ENCODE measurements around the gene LILRB4. TPM values are rescaled to one million over a fixed set of nuclear protein-coding genes. Genes with fewer than 3 reads are reported as not detected.
"Not testable (repeated sequence)": the region's sequence is repeated elsewhere in the genome, so short reads cannot be mapped to it uniquely, and the experiment has no call there.

LILRB4 gene
- total RNA-seq, 1 experiment from 2014 or later, result not detected

- H3K27me3 ChIP-seq, result peaks cover 67% of the 10 kb centered on the region
- not testable (repeated sequence) for DNase-seq, H3K9me3 ChIP-seq, H3K4me3 ChIP-seq, H3K36me3 ChIP-seq
These were observed 19.8 kb upstream of the LILRB4 start for GRCh38 chr19:54642953-54643352.

DNA sequence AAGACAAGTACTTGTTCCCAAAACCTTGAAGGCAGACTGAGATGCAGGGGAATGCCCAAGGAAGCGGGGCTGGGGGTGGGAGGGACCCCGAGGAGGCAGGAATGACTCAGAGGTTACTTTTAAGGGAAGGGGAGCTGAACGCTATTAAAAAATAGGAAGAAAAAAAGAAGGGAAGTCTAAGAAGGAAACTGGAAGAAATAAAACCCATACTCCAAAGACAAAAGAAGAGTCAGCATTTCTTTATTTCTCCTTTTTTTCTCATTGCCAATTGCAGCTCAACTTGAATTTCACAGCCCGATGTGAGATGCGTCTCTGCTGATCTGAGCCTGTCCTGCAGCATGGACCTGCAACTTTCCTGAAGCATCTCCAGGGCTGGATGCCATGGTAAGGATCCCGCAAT is 19.2 kb upstream of the LILRB4 start:
- H3K4me3 ChIP-seq, DNase-seq, H3K36me3 ChIP-seq, H3K9me3 ChIP-seq: not testable (repeated sequence)
- H3K27me3 ChIP-seq, result peaks cover 73% of the 10 kb centered on the region

GRCh38 chr19:54644056-54644455 is 18.7 kb upstream of the LILRB4 start:
- Histone ChIP-seq H3K9me3 (no peaks in the 10 kb centered on the region), H3K27me3 (peaks cover 77% of the 10 kb centered on the region), H3K36me3 (no peaks in the 10 kb centered on the region), H3K4me3 (no peak overlapping the region)
- DNase-seq, result no peak

GRCh38 chr19:54646331-54646841 is 16.4 kb upstream of the LILRB4 start:
- no peaks in the 10 kb centered on the region for H3K36me3 ChIP-seq
- H3K27me3 ChIP-seq, result peaks cover 58% of the 10 kb centered on the region

DNA sequence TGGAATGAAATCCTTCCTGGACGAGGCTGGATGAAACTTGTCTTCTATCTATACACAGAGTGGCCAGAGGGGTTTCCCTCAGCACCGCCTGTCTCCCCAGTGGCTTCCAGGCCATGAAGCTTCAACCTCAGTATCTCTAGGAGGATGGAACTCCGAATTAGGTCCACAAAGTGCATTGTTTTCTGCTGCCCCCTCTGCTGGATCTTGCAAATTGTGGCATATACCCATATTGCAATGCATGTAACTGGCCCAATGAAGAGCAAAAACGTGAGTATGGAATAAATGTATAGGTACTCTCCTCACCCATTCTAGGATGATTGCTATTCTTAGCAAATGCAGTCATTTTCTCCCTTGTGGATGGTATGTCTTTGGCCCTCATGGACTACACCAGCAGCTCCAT is 14.7 kb upstream of the LILRB4 start:
- H3K4me3 ChIP-seq, result no peak overlapping the region
- DNase-seq, result no peak
- H3K9me3 ChIP-seq, result no peaks in the 10 kb centered on the region
- peaks cover 48% of the 10 kb centered on the region for H3K27me3 ChIP-seq
- H3K36me3 ChIP-seq, result no peaks in the 10 kb centered on the region

More at GRCh38 chr19:54646331-54646841, 16.4 kb upstream of the LILRB4 start:
- Histone ChIP-seq H3K4me3 (no peak overlapping the region), H3K9me3 (no peaks in the 10 kb centered on the region)
- DNase-seq, result no peak

DNA sequence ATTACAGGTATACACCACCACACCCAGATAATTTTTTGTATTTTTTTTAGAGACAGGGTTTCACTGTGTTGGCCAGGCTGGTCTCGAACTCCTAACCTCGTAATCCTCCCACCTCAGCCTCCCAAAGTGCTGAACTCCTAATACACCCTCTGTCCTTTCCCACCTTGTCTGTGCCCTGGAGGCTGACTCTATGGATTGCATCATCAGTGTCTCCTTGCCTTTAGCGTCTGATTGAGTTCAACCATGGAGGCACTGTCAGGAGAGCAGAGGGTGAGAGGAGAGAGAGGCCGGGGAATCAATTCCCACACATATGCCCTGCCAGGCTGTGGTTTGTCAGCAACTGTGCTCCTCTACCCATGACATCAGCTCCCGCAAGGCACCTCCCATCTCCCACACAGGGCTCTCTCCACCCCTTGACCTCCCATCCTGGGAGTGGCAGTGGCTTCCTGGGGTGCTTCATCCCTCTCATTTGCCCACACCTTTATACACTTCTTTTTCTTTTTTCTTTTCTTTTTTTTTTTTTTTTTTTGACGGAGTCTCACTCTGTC is 12.6 kb upstream of the LILRB4 start:
- no peaks in the 10 kb centered on the region for H3K36me3 ChIP-seq
- peak; percentile 16 for DNase-seq

DNA sequence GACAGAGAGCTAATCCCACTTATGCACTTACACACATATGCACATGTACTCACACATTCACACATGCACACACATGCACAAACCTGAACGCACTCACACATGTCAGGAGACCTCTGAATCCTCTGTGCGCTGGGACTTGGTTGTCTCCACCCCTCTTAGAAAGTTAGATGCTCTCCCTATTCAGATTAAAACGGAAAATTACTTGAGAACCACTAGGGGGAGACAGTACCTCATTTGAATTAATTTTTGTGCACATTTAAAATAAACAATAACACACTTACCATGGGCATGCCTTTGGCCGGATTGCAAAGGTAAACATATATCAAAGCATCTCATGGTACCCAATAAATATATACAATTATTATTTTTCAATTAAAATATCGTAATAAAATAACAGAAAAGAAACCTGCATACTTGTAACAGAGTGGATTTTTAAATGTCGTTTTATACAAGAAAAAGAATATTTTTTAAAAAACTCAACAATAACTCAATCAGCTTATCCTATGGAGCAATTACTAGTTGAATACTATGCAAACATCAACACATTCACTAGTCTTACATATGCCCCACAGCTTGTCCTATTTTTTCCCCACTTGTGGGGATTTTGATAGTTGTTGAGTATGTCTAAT is 9.5 kb upstream of the LILRB4 start:
- no peak for DNase-seq
- no peaks in the 10 kb centered on the region for H3K36me3 ChIP-seq
- H3K4me3 ChIP-seq, result no peak overlapping the region
- H3K27me3 ChIP-seq, result peaks cover 11% of the 10 kb centered on the region
- H3K9me3 ChIP-seq, result no peaks in the 10 kb centered on the region

More for the DNA sequence above, 12.6 kb upstream of the LILRB4 start:
- no peaks in the 10 kb centered on the region for H3K9me3 ChIP-seq
- peaks cover 41% of the 10 kb centered on the region for H3K27me3 ChIP-seq
- H3K4me3 ChIP-seq, result no peak overlapping the region

DNA sequence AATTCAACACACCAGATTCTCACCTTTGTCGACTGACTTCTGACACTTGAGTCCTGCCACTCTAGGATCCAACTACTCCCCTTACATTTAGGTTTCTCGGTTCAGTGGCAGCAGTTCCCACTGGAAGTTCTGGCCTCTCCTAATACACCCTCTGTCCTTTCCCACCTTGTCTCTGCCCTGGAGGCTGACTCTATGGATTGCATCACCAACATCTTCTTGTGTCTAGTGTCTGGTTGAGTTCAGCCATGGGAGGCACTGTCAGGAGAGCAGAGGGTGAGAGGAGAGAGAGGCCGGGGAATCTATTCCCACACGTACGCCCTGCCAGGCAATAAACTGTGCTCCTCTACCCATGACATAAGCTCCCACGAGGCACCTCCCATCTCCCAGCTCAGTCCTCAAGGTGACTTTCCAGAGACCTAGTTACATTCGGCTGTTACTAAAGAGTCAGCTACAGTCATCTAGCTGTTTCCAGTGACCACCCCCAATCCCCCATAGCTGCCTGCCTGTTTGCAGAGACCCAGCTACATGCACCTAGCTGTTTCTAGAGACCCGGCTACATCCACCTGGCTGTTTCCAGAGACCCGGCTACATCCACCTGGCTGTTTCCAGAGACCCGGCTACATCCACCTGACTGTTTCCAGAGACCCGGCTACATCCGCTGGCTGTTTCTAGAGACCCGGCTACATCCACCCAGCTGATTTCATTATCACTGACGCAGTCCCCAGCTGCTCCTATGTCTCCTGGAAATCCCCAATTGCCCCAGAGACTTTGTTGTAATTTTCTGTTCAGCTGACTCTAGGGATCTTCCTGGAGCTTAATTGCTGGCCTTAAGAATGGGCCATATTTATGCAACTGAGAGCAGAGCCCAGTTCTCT is 8.1 kb upstream of the LILRB4 start:
- no peak for DNase-seq
- Histone ChIP-seq H3K27me3 (no peaks in the 10 kb centered on the region; the same call in 1 of the 2 replicates), H3K9me3 (0 out of 2 replicates have a peak, but pooled peaks cover 2% of the 10 kb centered on the region), H3K36me3 (no peaks in the 10 kb centered on the region), H3K4me3 (no peak overlapping the region)

DNA sequence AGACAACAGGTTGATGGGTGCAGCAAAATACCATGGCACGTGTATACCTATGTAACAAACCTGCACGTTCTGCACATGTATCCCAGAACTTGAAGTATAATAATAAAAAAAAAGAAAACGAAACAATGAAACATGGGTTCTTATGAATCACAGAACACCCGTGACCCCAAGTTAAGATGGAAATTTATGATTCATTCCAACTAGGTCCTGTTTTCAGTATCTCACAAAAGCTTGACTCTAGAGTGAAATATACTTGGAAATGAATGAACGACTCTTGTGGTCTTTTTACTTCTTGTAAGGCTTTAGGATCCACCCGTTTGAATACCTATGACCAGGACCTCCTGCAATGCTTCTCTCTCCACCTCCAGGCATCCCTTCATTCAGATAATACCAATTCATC is 3.5 kb upstream of the LILRB4 start:
- DNase-seq, result no peak
- Histone ChIP-seq H3K4me3 (no peak overlapping the region), H3K9me3 (0 out of 2 replicates have a peak, but pooled peaks cover 2% of the 10 kb centered on the region), H3K27me3 (no peaks in the 10 kb centered on the region), H3K36me3 (no peaks in the 10 kb centered on the region)

- Histone ChIP-seq H3K27me3 (no peaks in the 10 kb centered on the region), H3K36me3 (no peaks in the 10 kb centered on the region), H3K4me3 (no peak overlapping the region), H3K9me3 (0 out of 2 replicates have a peak, but pooled peaks cover 2% of the 10 kb centered on the region)
- DNase-seq, result no peak
These were observed 2.5 kb upstream of the LILRB4 start for GRCh38 chr19:54660306-54660705.

- H3K36me3 ChIP-seq, result no peaks in the 10 kb centered on the region
- H3K4me3 ChIP-seq, result no peak overlapping the region
- H3K9me3 ChIP-seq, result 0 out of 2 replicates have a peak, but pooled peaks cover 2% of the 10 kb centered on the region
- no peak for DNase-seq
- no peaks in the 10 kb centered on the region for H3K27me3 ChIP-seq
These were observed 1.8 kb upstream of the LILRB4 start for GRCh38 chr19:54660964-54661363.

GRCh38 chr19:54661846-54662481 is 821 bp upstream of the LILRB4 start:
- DNase-seq, result no peak
- H3K4me3 ChIP-seq, result no peak overlapping the region
- H3K36me3 ChIP-seq, result no peaks in the 10 kb centered on the region
- 0 out of 2 replicates have a peak, but pooled peaks cover 2% of the 10 kb centered on the region for H3K9me3 ChIP-seq
- H3K27me3 ChIP-seq, result no peaks in the 10 kb centered on the region

DNA sequence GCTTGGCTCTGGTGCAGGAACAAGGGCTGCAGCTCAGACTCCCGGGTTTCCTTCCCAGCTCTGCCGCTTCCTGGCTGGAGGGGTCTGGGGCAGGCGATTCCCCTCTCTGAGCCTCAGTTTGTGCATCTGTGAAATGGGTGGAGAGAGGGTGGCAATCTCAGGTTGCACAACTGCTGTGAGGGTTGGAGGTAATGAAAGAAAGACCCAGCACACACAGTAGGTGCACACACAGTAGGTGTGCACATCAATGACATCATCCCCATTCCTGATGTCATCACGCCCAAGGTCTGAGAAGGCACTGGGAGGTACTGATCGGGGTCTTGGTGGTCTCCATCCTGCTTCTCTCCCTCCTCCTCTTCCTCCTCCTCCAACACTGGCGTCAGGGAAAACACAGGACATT is 2.7 kb downstream of the LILRB4 start:
- Histone ChIP-seq H3K4me3 (no peak overlapping the region), H3K9me3 (peaks cover 15% of the 10 kb centered on the region), H3K36me3 (no peaks in the 10 kb centered on the region), H3K27me3 (0 out of 2 replicates have a peak, but pooled peaks cover 3% of the 10 kb centered on the region)
- DNase-seq, result no peak

- 0 out of 2 replicates have a peak, but pooled peaks cover 3% of the 10 kb centered on the region for H3K27me3 ChIP-seq
- H3K9me3 ChIP-seq, result peaks cover 15% of the 10 kb centered on the region
- no peak overlapping the region for H3K4me3 ChIP-seq
- H3K36me3 ChIP-seq, result no peaks in the 10 kb centered on the region
- DNase-seq, result no peak
These were observed 4.4 kb downstream of the LILRB4 start for GRCh38 chr19:54667217-54667616.

DNA sequence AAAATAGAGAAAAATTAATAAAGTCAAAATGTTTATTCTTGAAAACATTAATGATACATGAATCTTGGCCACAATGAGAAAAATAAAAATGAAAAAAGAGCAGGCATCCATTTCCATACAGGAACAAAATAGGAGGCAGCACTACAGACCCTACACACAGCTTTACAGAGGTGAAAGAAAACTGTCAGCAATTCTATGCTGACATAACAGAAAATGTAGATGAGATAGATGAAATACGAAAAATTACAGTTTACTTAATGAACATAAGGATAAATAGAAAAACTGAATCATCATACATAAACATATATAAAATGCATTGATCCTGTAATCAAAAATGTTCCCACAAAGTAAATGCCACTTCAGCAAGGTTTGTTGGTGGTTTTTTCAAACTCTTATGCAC is 5.6 kb downstream of the LILRB4 start:
- Histone ChIP-seq H3K27me3 (0 out of 2 replicates have a peak, but pooled peaks cover 3% of the 10 kb centered on the region), H3K36me3 (no peaks in the 10 kb centered on the region), H3K4me3 (no peak overlapping the region), H3K9me3 (peaks cover 15% of the 10 kb centered on the region)
- no peak for DNase-seq

DNA sequence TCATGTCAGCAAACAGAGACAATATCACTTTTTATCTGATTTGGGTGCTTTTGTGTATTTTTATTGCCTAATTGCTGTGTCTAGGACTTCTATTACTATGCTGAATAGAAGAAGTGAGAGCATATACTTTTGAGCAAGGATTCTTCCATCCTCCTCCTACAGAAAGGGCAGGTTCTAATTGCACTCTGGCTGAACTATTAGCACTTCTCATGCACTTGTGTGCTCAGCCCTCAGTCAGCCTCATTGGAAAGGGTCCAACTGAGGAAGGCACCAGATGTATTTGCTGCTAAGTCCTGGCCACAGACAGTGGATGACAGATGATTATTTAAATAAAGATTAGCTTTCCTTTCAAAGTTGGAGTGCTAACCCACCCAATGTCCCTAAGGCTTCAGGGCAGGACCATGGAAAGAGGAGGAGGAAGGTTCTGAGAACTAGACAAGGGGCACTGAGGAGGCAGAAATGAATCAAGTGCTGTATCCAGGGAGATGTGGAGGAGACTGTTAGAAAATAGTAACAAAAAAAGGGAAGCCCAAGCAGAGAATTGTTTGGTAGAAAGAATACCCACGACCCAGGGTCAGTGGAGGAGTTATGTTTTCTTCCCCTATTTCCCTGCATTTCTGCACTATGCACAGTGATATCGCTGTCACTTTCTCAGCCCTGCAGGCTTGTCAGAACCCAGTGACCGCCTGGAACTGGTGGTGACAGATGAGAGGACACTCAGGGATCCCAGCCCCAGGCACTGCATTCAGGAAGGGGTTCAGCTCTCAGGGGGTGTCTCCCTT is 8.0 kb downstream of the LILRB4 start:
- DNase-seq, result no peak
- Histone ChIP-seq H3K27me3 (0 out of 2 replicates have a peak, but pooled peaks cover 3% of the 10 kb centered on the region), H3K4me3 (no peak overlapping the region), H3K36me3 (no peaks in the 10 kb centered on the region), H3K9me3 (peaks cover 15% of the 10 kb centered on the region)

Data from MG63 (cell line).